HepG2 (cell line): ENCODE data around the gene MT4. TPM values are rescaled to one million over a fixed set of nuclear protein-coding genes. Genes with fewer than 3 reads are reported as not detected.

Experiments
- ATAC-seq: fragments of 200-7000 bp; cut with Tn5 transposase; 3 replicates; pipeline ENCODE4 v1.9.1; 2020; ENCODE audit warnings: mild to moderate bottlenecking, moderate library complexity
- BruUV-seq: library from RNA; stranded (reverse); fragments of 400-500 nt; replicated peaks from 2 replicates; lab custom pipeline; 2021; lab: Mats Ljungman, UMichigan
- CTCF ChIA-PET: fragments of 300-600 bp; formaldehyde crosslinking; extraction: SDS; loops from one replicate; lab custom pipeline; 2021; ENCODE audit warnings: low total read pairs, inconsistent platforms, low intra/inter-chr PET ratio; lab: Yijun Ruan, JAX
- POLR2A ChIA-PET: fragments of 350-600 bp; sonication (Branson Sonifier 250); formaldehyde crosslinking; loops from one replicate; lab custom pipeline; 2020; ENCODE audit warnings: antibody characterized with exemption, inconsistent platforms; lab: Yijun Ruan, JAX
- DNase-seq: peaks from one replicate; pipeline ENCODE4 v3.0.0-alpha.2; 2015; ENCODE audit warnings: low spot score
- FAIRE-seq: peaks from 3 replicates; lab custom pipeline; 2011; peaks lifted over from hg19 to GRCh38; lab: Jason Lieb, UNC
- H2AFZ ChIP-seq: one replicate; pipeline ENCODE4 v1.6.1; 2011; ENCODE audit warnings: low read length, inconsistent platforms
- H3K27ac ChIP-seq: fragments of 300-600 bp; 3 replicates; pipeline ENCODE4 v1.8.0; 2011; ENCODE audit warnings: mixed run types, mild to moderate bottlenecking, mixed read lengths, low read length, inconsistent platforms; ENCODE audit not compliant: insufficient read depth; ENCODE audit errors: extremely low read length
- H3K27me3 ChIP-seq, 2 experiments: fragments of 200-600 bp in 1 of 2; 2 replicates in 1 of 2; 3 replicates in 1 of 2; pipeline versions ENCODE4 v1.6.0 to v1.8.0; 2011; ENCODE audit warnings: low read length in 2 of 2, mild to moderate bottlenecking in 2 of 2, moderate library complexity in 2 of 2, inconsistent platforms in 1 of 2; ENCODE audit not compliant: insufficient read depth in 2 of 2, control insufficient read depth in 1 of 2
- H3K36me3 ChIP-seq, 2 experiments: fragments of 200-600 bp in 1 of 2; replicated peaks in 1 of 2; 2 replicates in 1 of 2; 3 replicates in 1 of 2; pipeline versions ENCODE4 v1.5.1 to v1.8.0; 2011; ENCODE audit warnings: low read length in 2 of 2, inconsistent platforms in 1 of 2; ENCODE audit not compliant: insufficient read depth in 2 of 2, control insufficient read depth in 1 of 2
- H3K4me1 ChIP-seq: 2 replicates; pipeline ENCODE4 v1.5.1; 2012; ENCODE audit warnings: low read length, inconsistent platforms; ENCODE audit not compliant: insufficient read depth
- H3K4me2 ChIP-seq: 2 replicates; pipeline ENCODE4 v1.6.0; 2011; ENCODE audit warnings: low read depth, low read length, inconsistent platforms
- H3K4me3 ChIP-seq, 3 experiments: fragments of 200-600 bp in 1 of 3; sonication (generic), shearing (Covaris generic) in 1 of 3; replicated peaks in 1 of 3; 2 replicates each; pipeline ENCODE4 v1.5.1; 2011 to 2016; ENCODE audit warnings: low read length in 3 of 3, inconsistent platforms in 2 of 3, low read depth in 2 of 3, mild to moderate bottlenecking in 2 of 3, control low read depth in 1 of 3, mixed read lengths in 1 of 3; ENCODE audit not compliant: insufficient read depth in 1 of 3
- H3K79me2 ChIP-seq: one replicate; pipeline ENCODE4 v1.6.1; 2011; ENCODE audit warnings: low read length, inconsistent platforms; ENCODE audit not compliant: insufficient read depth
- H3K9ac ChIP-seq: 2 replicates; pipeline ENCODE4 v1.6.0; 2011; ENCODE audit warnings: mild to moderate bottlenecking, low read depth, low read length, inconsistent platforms; ENCODE audit not compliant: insufficient read depth
- H3K9me3 ChIP-seq: 2 replicates; pipeline ENCODE4 v1.5.1; 2012; ENCODE audit warnings: mild to moderate bottlenecking, low read length
- H4K20me1 ChIP-seq: 2 replicates; pipeline ENCODE4 v1.6.0; 2011; ENCODE audit warnings: inconsistent platforms, mild to moderate bottlenecking, low read length, moderate library complexity; ENCODE audit not compliant: insufficient read depth
- GMEB2 ChIP-seq: IDR thresholded peaks from 2 replicates; pipeline ENCODE4 v1.6.1; 2016; ENCODE audit warnings: missing biosample characterization, missing genetic modification reagents, low read depth
- HNF4A ChIP-seq: sonication (generic); formaldehyde crosslinking; IDR thresholded peaks from 2 replicates; pipeline ENCODE4 v1.4.0; 2020; ENCODE audit warnings: missing genetic modification reagents
- IRF9 ChIP-seq: sonication (generic); formaldehyde crosslinking; IDR thresholded peaks from 2 replicates; pipeline ENCODE4 v1.8.0; 2022; ENCODE audit warnings: missing genetic modification reagents, mild to moderate bottlenecking, borderline replicate concordance
- MAFG ChIP-seq: sonication (generic); formaldehyde crosslinking; IDR thresholded peaks from 2 replicates; pipeline ENCODE4 v1.5.1; 2020; ENCODE audit warnings: mild to moderate bottlenecking, missing genetic modification reagents
- MIER2 ChIP-seq: IDR thresholded peaks from 2 replicates; pipeline ENCODE4 v1.6.1; 2016; ENCODE audit warnings: missing biosample characterization, missing genetic modification reagents
- SP2 ChIP-seq: sonication (generic); formaldehyde crosslinking; IDR thresholded peaks from 2 replicates; pipeline ENCODE4 v1.5.1; 2020; ENCODE audit warnings: mild to moderate bottlenecking, missing genetic modification reagents
- ZKSCAN8 ChIP-seq: IDR thresholded peaks from 2 replicates; pipeline ENCODE4 v1.6.1; 2016; ENCODE audit warnings: borderline replicate concordance, missing genetic modification reagents, missing compliant biosample characterization
- ZMYM3 ChIP-seq: sonication (generic); formaldehyde crosslinking; IDR thresholded peaks from 2 replicates; pipeline ENCODE4 v1.5.1; 2020; ENCODE audit warnings: mild to moderate bottlenecking, missing genetic modification reagents
- ZNF329 ChIP-seq: sonication (generic); formaldehyde crosslinking; IDR thresholded peaks from 2 replicates; pipeline ENCODE4 v1.9.0; 2021; ENCODE audit warnings: low read depth, mild to moderate bottlenecking, missing genetic modification reagents
- ZSCAN30 ChIP-seq: sonication (generic); formaldehyde crosslinking; IDR thresholded peaks from 2 replicates; pipeline ENCODE4 v1.5.0; 2020; ENCODE audit warnings: mild to moderate bottlenecking, missing genetic modification reagents
- ZZZ3 ChIP-seq: sonication (generic); formaldehyde crosslinking; IDR thresholded peaks from 2 replicates; pipeline ENCODE4 v1.4.0; 2020; ENCODE audit warnings: missing genetic modification reagents, mild to moderate bottlenecking, borderline replicate concordance
- WGBS: methylation state at CpG from one replicate; pipeline ENCODE4 v1.1.6; 2017; ENCODE audit warnings: low lambda C conversion rate; 5-methylcytosine and 5-hydroxymethylcytosine counted together
- in situ Hi-C: cut with HindIII; loops from 2 replicates; pipeline ENCODE4 v1.10.0; 2017; ENCODE audit warnings: low pct_unique_long_range_greater_than_20kb; ENCODE audit not compliant: extremely low pct_ligation_motif_present
- intact Hi-C: fragments of 100-400 bp; cut with micrococcal nuclease; formaldehyde crosslinking; loops from one replicate; pipeline ENCODE4 v1.10.0; 2022; ENCODE audit not compliant: unreplicated experiment
- polyA plus RNA-seq, 8 experiments: library from polyadenylated mRNA; depleted of rRNA in 3 of 8; stranded (reverse) in 7 of 8; unstranded in 1 of 8; fragments of >200 nt; fragmentation: Illumina TruSeq in 4 of 8; extraction: Trizol in 4 of 8; gene quantifications; 2 replicates each; pipeline versions ENCODE4 v1.2.1 to v1.2.3, GENCODE V29; 2011 to 2016; ENCODE audit warnings: low read depth in 4 of 8, missing spikeins in 1 of 8, mixed read lengths in 1 of 8; ENCODE audit not compliant: insufficient read depth in 1 of 8
- total RNA-seq, 5 experiments: library from RNA; depleted of rRNA; stranded (reverse); fragments of >200 nt; fragmentation: Illumina TruSeq; extraction: Trizol; gene quantifications; 2 replicates each; pipeline ENCODE4 v1.2.3, GENCODE V29; 2016; ENCODE audit warnings: low read depth in 1 of 5
- TF ChIP-seq, protein P1 (sequence below): sonication (generic); formaldehyde crosslinking; conservative IDR thresholded peaks from 2 replicates; pipeline ENCODE4 v1.4.0; 2020; ENCODE audit warnings: missing genetic modification reagents
- TF ChIP-seq, protein P2 (sequence below): IDR thresholded peaks from 2 replicates; pipeline ENCODE4 v1.6.1; 2012; ENCODE audit warnings: inconsistent platforms

Gene MT4
- total and polyA plus RNA-seq, 2 of the 13 experiments (the other 11 are each of a cell fraction or from before 2014, with no cell fraction given): not detected

DNA sequence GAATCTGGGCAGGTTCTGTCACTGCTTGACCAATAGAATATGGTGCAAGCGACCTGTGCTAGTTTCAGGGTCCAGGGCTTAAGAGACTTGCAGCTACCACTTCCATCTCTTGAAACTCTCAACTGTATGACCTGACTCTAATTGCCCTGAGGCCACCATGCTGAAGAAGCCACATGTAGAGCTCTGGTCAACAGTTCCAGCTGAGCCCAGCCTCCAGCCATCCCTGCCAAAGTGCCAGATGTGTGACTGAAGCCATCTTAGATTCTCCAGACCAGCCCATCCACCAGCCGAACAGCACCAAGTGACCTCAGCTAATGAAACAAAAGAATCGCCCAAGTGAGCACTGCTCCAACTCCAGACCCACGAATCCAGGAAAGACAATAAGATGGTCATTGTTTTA lies 40.1 kb downstream of the MT4 start:
- ATAC-seq (no peak), DNase-seq (no peak), FAIRE-seq (no peak)
- Histone ChIP-seq H2AFZ (no peak overlapping the region), H3K4me1 (peaks cover 50% of the 10 kb centered on the region), H3K27ac (no peak overlapping the region), H3K79me2 (no peaks in the 10 kb centered on the region), H3K4me3 (no peak overlapping the region), H3K9me3 (no peaks in the 10 kb centered on the region), H3K36me3 (no peaks in the 10 kb centered on the region), H4K20me1 (no peaks in the 10 kb centered on the region), H3K27me3 (peaks cover 0 to 7% of the 10 kb centered on the region in 2 experiments; a peak in 2 of 5 replicates), H3K4me2 (no peak overlapping the region), H3K9ac (no peak overlapping the region)
- intact Hi-C loops: loop anchor here (10.0 kb wide), 2 partner anchors 50 to 260 kb away; partner anchors contain the start of genes MT1B, MT1F and SLC12A3
- in situ Hi-C loops: loop anchor here (5.0 kb wide), 1 partner anchor 97 kb away; no protein-coding TSS in a partner anchor
- no TSS peak for BruUV-seq
- WGBS: 57% methylated on average over 4 of the region's 4 CpGs
- no peak for TF ChIP-seq ZKSCAN8
- no peak for TF ChIP-seq HNF4A (CRISPR knock-in tag)
- TF ChIP-seq ZMYM3 (CRISPR knock-in tag): no peak
- CTCF ChIA-PET: no interaction called here
- POLR2A ChIA-PET: interaction anchor here (0.5 to 3.4 kb wide), 2 partner anchors 21 to 83 kb away, joined by 3 to 39 read pairs; partner anchors contain the start of gene MT1E

DNA sequence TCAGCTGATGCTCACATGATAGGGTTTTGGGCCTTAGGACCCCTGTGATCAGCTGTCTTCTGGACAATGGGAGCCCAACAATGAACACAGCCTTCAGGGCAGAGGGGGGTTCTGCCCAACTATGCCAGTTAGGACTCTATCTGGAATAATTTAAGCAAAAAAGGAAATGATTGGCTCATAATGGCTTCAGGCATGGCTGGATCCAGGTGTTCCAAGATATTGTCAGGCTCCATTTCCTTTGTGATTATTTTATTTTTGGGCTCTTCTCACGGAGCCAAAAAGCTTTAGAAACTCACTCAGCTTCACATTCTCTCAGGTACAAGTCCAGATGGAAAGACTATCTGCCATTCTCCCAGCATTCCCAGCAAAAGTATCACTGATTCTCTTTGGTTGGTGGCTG lies 40.6 kb downstream of the MT4 start:
- no peaks in the 10 kb centered on the region for H4K20me1 ChIP-seq
- H3K4me1 ChIP-seq: peaks cover 55% of the 10 kb centered on the region
- no peak overlapping the region for H3K4me3 ChIP-seq
- CTCF ChIA-PET: no interaction called here
- no peak for FAIRE-seq
- ATAC-seq: no peak
- intact Hi-C loops: loop anchor here (10.0 kb wide), 2 partner anchors 49 to 259 kb away; partner anchors contain the start of genes MT1B, MT1F and SLC12A3
- no peak for DNase-seq
- H3K9me3 ChIP-seq: no peaks in the 10 kb centered on the region
- H3K4me2 ChIP-seq: peak overlapping the region; percentile 91; the same call in 1 of the 2 replicates
- no peak overlapping the region for H2AFZ ChIP-seq
- no peak overlapping the region for H3K27ac ChIP-seq
- in situ Hi-C loops: no loop called here
- POLR2A ChIA-PET: interaction anchor here (2.3 to 3.4 kb wide), 2 partner anchors 21 to 154 kb away, joined by 11 to 39 read pairs; partner anchors contain the start of genes MT1E, NUDT21 and OGFOD1
- H3K36me3 ChIP-seq: no peaks in the 10 kb centered on the region
- WGBS: 48% methylated on average over 1 of the region's 1 CpG
- H3K79me2 ChIP-seq: no peaks in the 10 kb centered on the region
- BruUV-seq: no TSS peak
- no peak overlapping the region for H3K9ac ChIP-seq
- peaks cover 0 to 7% of the 10 kb centered on the region in 2 experiments; a peak in 2 of 5 replicates for H3K27me3 ChIP-seq
- TF ChIP-seq MIER2 (CRISPR knock-in tag): no peak
- no peak for TF ChIP-seq ZSCAN30 (CRISPR knock-in tag)
- TF ChIP-seq, protein P1, sequence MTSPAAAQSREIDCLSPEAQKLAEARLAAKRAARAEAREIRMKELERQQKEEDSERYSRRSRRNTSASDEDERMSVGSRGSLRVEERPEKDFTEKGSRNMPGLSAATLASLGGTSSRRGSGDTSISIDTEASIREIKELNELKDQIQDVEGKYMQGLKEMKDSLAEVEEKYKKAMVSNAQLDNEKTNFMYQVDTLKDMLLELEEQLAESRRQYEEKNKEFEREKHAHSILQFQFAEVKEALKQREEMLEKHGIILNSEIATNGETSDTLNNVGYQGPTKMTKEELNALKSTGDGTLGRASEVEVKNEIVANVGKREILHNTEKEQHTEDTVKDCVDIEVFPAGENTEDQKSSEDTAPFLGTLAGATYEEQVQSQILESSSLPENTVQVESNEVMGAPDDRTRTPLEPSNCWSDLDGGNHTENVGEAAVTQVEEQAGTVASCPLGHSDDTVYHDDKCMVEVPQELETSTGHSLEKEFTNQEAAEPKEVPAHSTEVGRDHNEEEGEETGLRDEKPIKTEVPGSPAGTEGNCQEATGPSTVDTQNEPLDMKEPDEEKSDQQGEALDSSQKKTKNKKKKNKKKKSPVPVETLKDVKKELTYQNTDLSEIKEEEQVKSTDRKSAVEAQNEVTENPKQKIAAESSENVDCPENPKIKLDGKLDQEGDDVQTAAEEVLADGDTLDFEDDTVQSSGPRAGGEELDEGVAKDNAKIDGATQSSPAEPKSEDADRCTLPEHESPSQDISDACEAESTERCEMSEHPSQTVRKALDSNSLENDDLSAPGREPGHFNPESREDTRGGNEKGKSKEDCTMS: no peak
- peak; percentile 32; the same call in 1 of the 2 replicates for TF ChIP-seq IRF9 (CRISPR knock-in tag)
- no peak for TF ChIP-seq ZZZ3
- TF ChIP-seq, protein P2, sequence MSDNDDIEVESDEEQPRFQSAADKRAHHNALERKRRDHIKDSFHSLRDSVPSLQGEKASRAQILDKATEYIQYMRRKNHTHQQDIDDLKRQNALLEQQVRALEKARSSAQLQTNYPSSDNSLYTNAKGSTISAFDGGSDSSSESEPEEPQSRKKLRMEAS: no peak
- TF ChIP-seq SP2 (CRISPR knock-in tag): 0 out of 2 replicates have a peak, but pooled peaks have one; percentile 28
- TF ChIP-seq ZNF329 (CRISPR knock-in tag): peak; percentile 98
- no peak for TF ChIP-seq MAFG
- TF ChIP-seq GMEB2 (CRISPR knock-in tag): no peak
